Common myeloid progenitor, CD34-positive (primary cell): ENCODE measurements around the gene ZKSCAN3.
"Not testable (repeated sequence)": the region's sequence is repeated elsewhere in the genome, so short reads cannot be mapped to it uniquely, and the experiment has no call there.

Experiments
- CTCF ChIA-PET: fragments of 350-600 bp; sonication (Branson Sonifier 250); formaldehyde crosslinking; loops from one replicate; lab custom pipeline; 2021; ENCODE audit warnings: antibody characterized with exemption; lab: Charles Lee
- POLR2A ChIA-PET: fragments of 350-600 bp; sonication (Branson Sonifier 250); formaldehyde crosslinking; loops from one replicate; lab custom pipeline; 2021; ENCODE audit warnings: antibody characterized with exemption; lab: Charles Lee
- DNase-seq, 3 donors: peaks; one replicate each; pipeline versions ENCODE4 v3.0.0 to v3.0.0-alpha.2; 2013
- H3K27ac ChIP-seq, 2 experiments: 1 replicate in 1 of 2; 2 replicates in 1 of 2; pipeline ENCODE4 v1.7.0; 2013; ENCODE audit warnings: inconsistent platforms in 2 of 2, low read length in 2 of 2, mild to moderate bottlenecking in 2 of 2, low read depth in 1 of 2, moderate library complexity in 1 of 2; ENCODE audit not compliant: severe bottlenecking in 2 of 2, insufficient read depth in 1 of 2, poor library complexity in 1 of 2
- H3K27me3 ChIP-seq, 5 experiments: replicated peaks in 2 of 5; 1 replicate in 3 of 5; 2 replicates in 2 of 5; pipeline versions ENCODE4 v1.6.1 to v1.7.0; 2013; ENCODE audit warnings: low read length in 4 of 5, mild to moderate bottlenecking in 2 of 5, moderate library complexity in 2 of 5, inconsistent platforms in 1 of 5; ENCODE audit not compliant: insufficient read depth in 5 of 5, control insufficient read depth in 4 of 5
- H3K36me3 ChIP-seq, 4 experiments: 1 replicate in 2 of 4; 2 replicates in 2 of 4; pipeline versions ENCODE4 v1.6.1 to v1.7.0; 2013; ENCODE audit warnings: low read length in 3 of 4, control low read depth in 1 of 4, mild to moderate bottlenecking in 1 of 4; ENCODE audit not compliant: control insufficient read depth in 4 of 4, insufficient read depth in 4 of 4
- H3K4me1 ChIP-seq, 4 experiments: 1 replicate in 3 of 4; 2 replicates in 1 of 4; pipeline versions ENCODE4 v1.6.1 to v1.7.1; 2013; ENCODE audit warnings: low read length in 3 of 4, mild to moderate bottlenecking in 3 of 4, control low read depth in 1 of 4, inconsistent platforms in 1 of 4, moderate library complexity in 1 of 4; ENCODE audit not compliant: control insufficient read depth in 4 of 4, insufficient read depth in 4 of 4; ENCODE audit errors: control extremely low read depth in 1 of 4
- H3K4me3 ChIP-seq, 7 experiments: 1 replicate in 4 of 7; 2 replicates in 3 of 7; pipeline versions ENCODE4 v1.5.1 to v1.7.0; 2013; ENCODE audit warnings: mild to moderate bottlenecking in 7 of 7, low read length in 6 of 7, moderate library complexity in 6 of 7, inconsistent platforms in 2 of 7, low read depth in 2 of 7, control low read depth in 1 of 7; ENCODE audit not compliant: insufficient read depth in 4 of 7, control insufficient read depth in 1 of 7; ENCODE audit errors: extremely low read depth in 1 of 7
- H3K9me3 ChIP-seq, 5 experiments: 1 replicate in 4 of 5; 2 replicates in 1 of 5; pipeline versions ENCODE4 v1.6.1 to v1.7.1; 2013; ENCODE audit warnings: low read length in 4 of 5, mild to moderate bottlenecking in 2 of 5, inconsistent platforms in 1 of 5, low read depth in 1 of 5, moderate library complexity in 1 of 5; ENCODE audit not compliant: control insufficient read depth in 4 of 5, insufficient read depth in 2 of 5; ENCODE audit errors: control extremely low read depth in 1 of 5
- WGBS: methylation state at CpG from one replicate; pipeline ENCODE4 v1.1.5; 2013; ENCODE audit not compliant: insufficient coverage; 5-methylcytosine and 5-hydroxymethylcytosine counted together

ZKSCAN3 gene

GRCh38 chr6:28357036-28357435, 7.3 kb downstream of the ZKSCAN3 start:
- H3K4me1 ChIP-seq, result peaks cover 3 to 34% (median 25%) of the 10 kb centered on the region in 4 experiments
- WGBS, result 20% methylated on average over 1 of the region's 6 CpGs
- H3K4me3 ChIP-seq, result peak overlapping the region in 3 of 7 experiments; percentile 20 to 88 (median 32)
- POLR2A ChIA-PET, result no interaction called here
- H3K27me3 ChIP-seq, result no peaks in the 10 kb centered on the region
- peak; percentile 56 to 89 (median 87) for DNase-seq
- peak overlapping the region; percentile 61 to 86 for H3K27ac ChIP-seq
- CTCF ChIA-PET, result interaction anchor here (0.7 to 5.5 kb wide), 13 partner anchors 21 to 232 kb away, joined by 3 to 42 read pairs (median 9); partner anchors contain the start of genes PGBD1, ZKSCAN4, ZSCAN16 and ZSCAN26
- H3K36me3 ChIP-seq, result peaks cover 0 to 22% (median 16%) of the 10 kb centered on the region in 4 experiments
- H3K9me3 ChIP-seq, result no peaks in the 10 kb centered on the region

- H3K4me3 ChIP-seq, POLR2A ChIA-PET, H3K27ac ChIP-seq, H3K27me3 ChIP-seq, H3K9me3 ChIP-seq, DNase-seq: not testable (repeated sequence)
- Histone ChIP-seq H3K36me3 (peaks cover 3 to 42% (median 25%) of the 10 kb centered on the region in 4 experiments), H3K4me1 (peaks cover 3 to 28% (median 25%) of the 10 kb centered on the region in 4 experiments)
- WGBS, result 99% methylated on average over 12 of the region's 16 CpGs
- CTCF ChIA-PET, result interaction anchor here (1.9 kb wide), 1 partner anchor 12 kb away, joined by 8 read pairs; no protein-coding TSS in a partner anchor
These were observed 9.8 kb downstream of the ZKSCAN3 start for GRCh38 chr6:28359562-28359961.

- Histone ChIP-seq H3K27ac (no peak overlapping the region), H3K27me3 (no peaks in the 10 kb centered on the region), H3K36me3 (peaks cover 5 to 55% (median 36%) of the 10 kb centered on the region in 4 experiments), H3K4me1 (peaks cover 0 to 16% (median 14%) of the 10 kb centered on the region in 4 experiments), H3K9me3 (no peaks in the 10 kb centered on the region), H3K4me3 (no peak overlapping the region)
- DNase-seq, result no peak
- ChIA-PET POLR2A (no interaction called here), CTCF (interaction anchor here (1.2 kb wide), 1 partner anchor 21 kb away, joined by 3 read pairs; no protein-coding TSS in a partner anchor)
- no CpG with 5 or more reads among the region's 2 CpGs for WGBS
These were observed 11.2 kb downstream of the ZKSCAN3 start for GRCh38 chr6:28360961-28361360.

- DNase-seq, H3K4me1 ChIP-seq, H3K27ac ChIP-seq, POLR2A ChIA-PET, H3K4me3 ChIP-seq, H3K9me3 ChIP-seq, H3K27me3 ChIP-seq: not testable (repeated sequence)
- CTCF ChIA-PET, result interaction anchor here (1.1 to 2.1 kb wide), 2 partner anchors 10 to 17 kb away, joined by 3 to 6 read pairs; no protein-coding TSS in a partner anchor
- 95% methylated on average over 2 of the region's 4 CpGs for WGBS
- H3K36me3 ChIP-seq, result peaks cover 9 to 60% (median 51%) of the 10 kb centered on the region in 4 experiments
These were observed 15.8 kb downstream of the ZKSCAN3 start for GRCh38 chr6:28365590-28365989.

GRCh38 chr6:28368522-28368921, 18.8 kb downstream of the ZKSCAN3 start:
- H3K27ac ChIP-seq, result no peak overlapping the region
- ChIA-PET CTCF (no interaction called here), POLR2A (no interaction called here)
- no CpG with 5 or more reads among the region's 4 CpGs for WGBS
- peaks cover 9 to 39% (median 36%) of the 10 kb centered on the region in 4 experiments for H3K36me3 ChIP-seq
- H3K4me1 ChIP-seq, result no peaks in the 10 kb centered on the region
- no peak for DNase-seq
- no peaks in the 10 kb centered on the region for H3K27me3 ChIP-seq
- no peak overlapping the region for H3K4me3 ChIP-seq
- no peaks in the 10 kb centered on the region for H3K9me3 ChIP-seq

- WGBS, result 100% methylated on average over 2 of the region's 3 CpGs
- CTCF ChIA-PET, result no interaction called here
- no peak overlapping the region for H3K27ac ChIP-seq
These were observed 19.7 kb downstream of the ZKSCAN3 start for GRCh38 chr6:28369463-28369862.

GRCh38 chr6:28370440-28370839, 20.7 kb downstream of the ZKSCAN3 start:
- Histone ChIP-seq H3K9me3 (no peaks in the 10 kb centered on the region), H3K27me3 (no peaks in the 10 kb centered on the region), H3K4me3 (no peak overlapping the region), H3K4me1 (no peaks in the 10 kb centered on the region), H3K36me3 (peaks cover 3 to 26% (median 19%) of the 10 kb centered on the region in 4 experiments), H3K27ac (no peak overlapping the region)
- CTCF ChIA-PET, result interaction anchor here (0.7 to 2.8 kb wide), 2 partner anchors 12 to 256 kb away, joined by 3 to 9 read pairs; no protein-coding TSS in a partner anchor
- WGBS, result 95% methylated on average over 2 of the region's 2 CpGs
- POLR2A ChIA-PET, result no interaction called here
- no peak for DNase-seq

More at GRCh38 chr6:28369463-28369862, 19.7 kb downstream of the ZKSCAN3 start:
- peaks cover 6 to 33% (median 26%) of the 10 kb centered on the region in 4 experiments for H3K36me3 ChIP-seq
- no peak overlapping the region for H3K4me3 ChIP-seq
- H3K4me1 ChIP-seq, result no peaks in the 10 kb centered on the region
- no peaks in the 10 kb centered on the region for H3K27me3 ChIP-seq
- POLR2A ChIA-PET, result no interaction called here
- no peaks in the 10 kb centered on the region for H3K9me3 ChIP-seq
- DNase-seq, result no peak
